GM21529 (cell line): Measurements from ENCODE around the gene MET.
"Not testable (repeated sequence)": the region's sequence is repeated elsewhere in the genome, so short reads cannot be mapped to it uniquely, and the experiment has no call there.

ENCODE experiments used
- ATAC-seq: cut with Tn5 transposase; IDR thresholded peaks from one replicate; pipeline ENCODE4 v1.9.1; 2021; ENCODE audit not compliant: unreplicated experiment

Gene MET

DNA sequence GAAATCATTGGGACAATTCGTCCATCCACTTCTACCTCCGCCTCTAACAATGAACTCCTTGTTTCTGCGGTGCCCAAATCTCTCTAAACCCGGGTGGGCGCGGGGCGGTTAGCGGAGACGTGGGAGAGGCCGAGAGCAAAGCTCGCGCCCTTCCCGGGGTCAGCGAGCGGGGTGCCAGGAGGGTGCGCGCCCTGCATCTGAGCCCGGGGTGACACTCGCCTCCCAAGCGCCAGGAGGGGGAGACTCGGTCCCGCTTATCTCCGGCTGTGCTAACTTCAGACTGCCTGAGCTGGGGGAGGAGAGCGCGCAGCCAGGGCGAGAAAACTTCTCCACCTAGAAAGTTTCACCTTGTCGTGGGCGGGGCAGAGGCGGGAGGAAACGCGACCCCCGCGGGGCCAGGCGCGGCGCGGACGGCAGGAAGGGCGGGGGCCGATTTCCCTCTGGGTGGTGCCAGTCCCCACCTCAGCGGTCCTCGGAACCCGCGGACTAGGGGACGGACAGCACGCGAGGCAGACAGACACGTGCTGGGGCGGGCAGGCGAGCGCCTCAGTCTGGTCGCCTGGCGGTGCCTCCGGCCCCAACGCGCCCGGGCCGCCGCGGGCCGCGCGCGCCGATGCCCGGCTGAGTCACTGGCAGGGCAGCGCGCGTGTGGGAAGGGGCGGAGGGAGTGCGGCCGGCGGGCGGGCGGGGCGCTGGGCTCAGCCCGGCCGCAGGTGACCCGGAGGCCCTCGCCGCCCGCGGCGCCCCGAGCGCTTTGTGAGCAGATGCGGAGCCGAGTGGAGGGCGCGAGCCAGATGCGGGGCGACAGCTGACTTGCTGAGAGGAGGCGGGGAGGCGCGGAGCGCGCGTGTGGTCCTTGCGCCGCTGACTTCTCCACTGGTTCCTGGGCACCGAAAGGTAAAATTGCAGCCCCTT, at the start of gene MET:
Gene MET (plus strand): TSS at position 516 of the 915 bp plus-strand sequence. CDS start 26,889 bp downstream, outside the sequence.
- ATAC-seq: peak; percentile 95

DNA sequence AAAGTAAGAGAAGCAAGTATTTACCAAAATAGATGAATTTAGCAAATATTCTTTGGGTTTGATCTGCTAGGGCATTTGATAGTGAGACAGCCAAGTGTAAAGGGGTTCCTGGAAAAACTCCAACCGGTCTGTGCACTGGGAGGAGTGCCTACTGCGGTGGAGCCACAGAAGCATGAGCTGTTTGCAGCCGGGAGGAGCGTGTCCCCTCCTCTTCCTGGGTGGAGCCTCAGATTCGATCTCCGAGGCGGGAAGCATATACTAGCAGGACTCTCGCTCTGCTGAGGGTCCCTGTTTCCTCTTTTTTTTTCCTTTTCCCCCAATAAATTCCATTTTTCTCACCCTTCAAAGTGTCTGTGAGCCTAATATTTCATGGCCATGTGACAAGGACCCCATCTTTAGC, 45.1 kb upstream of the MET start:
- ATAC-seq: no peak

DNA sequence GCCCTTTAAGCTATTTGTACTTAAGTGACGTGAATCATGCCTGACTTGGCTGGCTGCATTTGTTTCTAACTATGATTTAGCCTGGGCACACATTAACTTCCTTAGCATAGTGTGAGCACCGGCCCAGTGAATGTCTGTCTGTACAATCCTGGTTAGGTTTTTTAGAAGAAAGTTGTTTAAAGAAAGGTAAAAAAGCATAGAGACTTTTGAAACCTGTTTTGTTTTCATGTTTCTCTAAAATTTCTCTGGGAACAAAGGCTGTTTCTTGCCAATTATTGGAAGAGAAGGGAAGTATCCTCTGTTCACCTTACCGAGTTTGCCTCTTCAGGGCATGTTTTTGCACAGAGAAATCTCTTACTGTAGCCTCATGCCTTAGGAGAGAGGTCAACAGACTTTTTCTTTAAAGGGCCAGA, 42.9 kb upstream of the MET start:
- no peak for ATAC-seq

DNA sequence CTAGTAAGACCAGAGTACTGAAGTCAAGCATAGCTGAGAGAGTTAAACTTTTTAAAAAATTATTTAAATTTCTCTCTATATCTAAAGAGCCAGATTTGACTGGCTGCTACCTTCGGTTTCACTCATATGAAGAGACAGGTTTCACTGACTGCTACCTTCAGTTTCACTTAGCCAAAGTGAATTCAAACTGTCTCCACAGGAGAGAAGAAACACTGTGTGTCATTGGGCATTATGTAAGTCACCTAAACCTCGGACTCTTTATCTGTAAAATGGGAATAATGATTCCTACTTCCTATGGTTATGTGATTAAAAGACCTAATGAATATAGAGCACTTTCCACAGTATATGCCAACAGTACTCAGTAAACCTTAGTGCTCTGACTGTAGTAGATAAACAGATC, 41.6 kb upstream of the MET start:
- peak; percentile 90 for ATAC-seq

DNA sequence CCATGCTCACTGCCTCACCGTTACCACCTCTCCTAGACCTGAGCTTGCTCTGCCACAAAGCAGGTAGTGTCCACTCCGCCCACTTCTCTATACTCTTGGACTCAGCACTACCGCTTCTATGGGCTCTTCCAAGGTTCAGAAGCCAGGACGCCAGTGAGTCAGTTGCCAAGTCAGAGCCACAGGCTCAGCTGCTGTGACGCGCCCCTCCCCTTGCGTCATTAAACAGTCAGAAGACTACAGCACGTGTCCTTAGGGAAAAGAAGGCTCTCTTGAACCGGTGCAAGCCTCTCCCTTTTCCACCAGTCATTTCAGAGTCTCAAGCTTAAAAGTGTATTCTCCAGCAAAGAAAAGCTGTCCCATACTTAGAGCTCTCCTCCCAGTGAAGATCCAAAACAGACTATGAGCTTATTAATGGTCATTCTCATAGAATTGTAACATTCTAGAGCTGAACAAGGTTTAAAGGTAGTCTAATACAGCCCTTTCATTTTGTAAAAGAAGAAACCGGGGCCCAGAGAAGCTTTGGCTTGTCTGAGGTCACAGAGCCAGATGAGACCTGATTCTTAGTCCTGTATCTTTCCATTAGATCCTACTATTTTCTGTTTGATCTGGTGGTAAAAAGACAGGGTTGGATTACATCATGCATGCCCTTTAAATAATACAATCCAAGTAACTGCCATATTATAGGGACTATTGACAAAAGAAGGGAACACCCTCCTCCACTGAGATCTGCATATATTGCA, 40.9 kb upstream of the MET start:
- peak; percentile 70 for ATAC-seq

DNA sequence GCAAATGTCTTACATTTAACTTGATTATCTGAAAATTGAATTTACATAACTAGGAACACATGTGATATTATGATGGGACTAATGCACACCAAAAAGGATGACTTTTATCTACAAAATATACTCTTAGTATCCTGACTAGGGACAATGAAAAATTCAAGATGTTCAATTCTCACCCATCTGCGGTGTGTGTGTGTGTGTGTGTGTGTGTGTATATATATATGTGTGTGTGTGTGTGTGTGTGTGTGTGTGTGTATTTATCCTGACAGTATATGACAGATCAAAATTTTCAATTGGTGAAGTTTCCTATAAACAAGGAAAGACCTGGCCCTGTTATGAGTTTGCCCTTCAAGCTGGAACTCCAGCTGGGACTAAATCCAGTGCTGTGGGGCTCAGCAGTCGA, 40.3 kb upstream of the MET start:
- no peak for ATAC-seq

DNA sequence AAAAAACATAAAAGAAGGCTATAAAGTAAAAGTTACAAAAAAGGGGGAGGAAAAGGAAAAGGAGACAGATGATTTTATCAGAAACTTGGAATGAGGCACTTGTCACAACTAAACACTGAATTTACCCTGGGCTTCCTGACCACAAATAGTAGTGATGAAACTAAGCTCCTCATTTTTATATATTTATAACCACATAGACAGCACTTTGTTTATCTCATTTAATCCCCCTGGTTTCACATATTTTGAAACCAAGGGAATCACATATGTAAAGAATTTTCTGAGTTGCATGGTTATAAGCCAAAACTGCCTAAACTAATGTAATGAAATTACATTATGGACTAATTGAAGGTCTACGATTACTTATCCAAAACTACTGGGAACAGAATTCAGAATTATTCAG, 39.6 kb upstream of the MET start:
- no peak for ATAC-seq

DNA sequence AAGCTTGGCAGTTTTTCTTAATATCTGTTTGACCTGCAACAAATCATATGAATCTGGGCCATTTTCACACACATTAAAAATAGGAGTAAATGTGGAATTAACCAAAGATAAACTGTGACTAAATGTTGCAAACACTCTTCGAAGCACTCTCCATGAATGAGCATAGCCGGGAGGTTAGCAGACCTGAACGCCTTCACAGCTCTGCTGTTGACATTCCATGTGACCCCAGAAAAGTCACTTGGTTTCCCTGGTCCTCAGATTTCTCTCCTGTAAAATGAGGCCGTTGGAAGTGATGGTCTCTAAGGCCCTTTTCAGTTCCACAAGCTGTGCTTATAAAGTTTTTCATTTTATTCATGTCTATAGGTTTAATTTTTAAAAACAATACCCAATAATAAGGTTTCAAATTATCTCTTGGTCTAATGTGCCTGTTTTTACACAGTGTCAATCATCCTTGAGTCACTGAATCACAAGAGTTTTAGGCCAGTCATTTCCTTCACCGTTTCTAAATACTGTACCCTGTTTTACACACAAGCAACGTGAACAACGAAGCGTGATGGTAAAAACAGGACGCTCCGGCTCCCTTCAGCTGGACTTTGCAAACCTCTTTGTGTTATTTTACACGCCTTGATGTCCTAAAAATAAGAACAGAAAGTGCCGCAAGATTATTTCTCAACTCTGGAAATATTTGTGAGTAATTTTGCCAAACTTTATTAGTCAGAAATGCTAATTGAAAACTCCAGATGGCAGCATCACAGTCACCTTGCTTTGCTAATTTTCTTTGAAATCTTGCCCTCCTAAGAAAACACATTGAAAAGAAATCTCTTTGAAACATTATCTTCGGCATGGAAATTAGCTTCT, 38.6 kb upstream of the MET start:
- peak; percentile 34 for ATAC-seq

DNA sequence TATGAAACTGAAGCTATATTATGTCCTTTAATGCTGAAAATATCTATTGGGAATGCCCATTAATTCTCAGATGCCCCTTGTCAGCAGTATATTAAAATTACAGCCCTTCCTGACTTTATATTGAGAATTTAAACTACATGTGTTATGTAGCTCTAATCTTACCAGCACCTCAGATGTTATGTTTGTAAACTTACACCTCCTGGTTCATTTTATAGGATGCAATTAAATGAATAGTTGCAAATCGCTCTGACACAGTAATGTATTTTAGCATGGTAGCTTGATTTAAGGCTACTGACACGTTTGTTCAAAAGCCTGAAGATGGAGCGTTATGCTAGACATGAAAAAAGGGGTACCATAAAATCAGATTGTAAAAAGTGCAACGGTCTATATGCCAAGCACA, 35.0 kb upstream of the MET start:
- ATAC-seq: no peak

DNA sequence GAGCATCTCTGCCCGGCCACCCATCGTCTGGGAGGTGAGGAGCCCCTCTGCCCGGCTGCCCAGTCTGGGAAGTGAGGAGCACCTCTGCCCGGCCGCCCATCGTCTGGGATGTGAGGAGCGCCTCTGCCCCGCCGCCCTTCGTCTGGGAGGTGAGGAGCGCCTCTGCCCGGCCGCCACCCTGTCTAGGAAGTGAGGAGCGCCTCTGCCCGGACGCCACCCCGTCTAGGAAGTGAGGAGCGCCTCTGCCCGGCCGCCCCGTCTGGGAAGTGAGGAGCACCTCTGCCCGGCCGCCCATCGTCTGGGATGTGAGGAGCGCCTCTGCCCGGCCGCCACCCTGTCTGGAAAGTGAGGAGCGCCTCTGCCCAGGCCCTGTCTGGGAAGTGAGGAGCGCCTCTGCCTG, 33.4 kb upstream of the MET start:
- ATAC-seq: not testable (repeated sequence)

DNA sequence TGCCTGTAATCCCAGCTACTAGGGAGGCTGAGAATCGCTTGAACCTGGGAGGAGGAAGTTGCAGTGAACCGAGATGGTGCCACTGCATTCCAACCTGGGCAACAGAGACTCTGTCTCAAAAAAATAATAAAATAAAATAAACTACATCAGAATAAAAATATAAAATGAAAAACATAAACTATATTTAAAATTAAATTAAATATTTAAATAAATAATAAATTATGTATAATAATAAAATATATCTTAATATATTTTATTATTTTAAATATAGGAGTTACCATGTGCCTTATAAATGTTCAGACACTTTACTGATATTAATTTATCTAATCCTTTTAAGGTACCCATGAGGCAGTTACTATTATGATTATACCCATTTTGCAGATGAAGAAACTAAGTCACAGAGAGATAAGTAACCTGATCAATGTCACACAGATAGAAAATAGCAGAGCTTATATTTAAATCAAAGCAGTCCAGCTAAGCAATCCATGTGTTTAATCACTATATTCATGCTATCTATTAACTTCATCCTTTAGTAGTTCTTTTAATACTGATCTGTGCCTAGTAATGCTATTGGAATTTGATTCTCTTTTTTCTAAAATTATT, 30.3 kb upstream of the MET start:
- no peak for ATAC-seq

DNA sequence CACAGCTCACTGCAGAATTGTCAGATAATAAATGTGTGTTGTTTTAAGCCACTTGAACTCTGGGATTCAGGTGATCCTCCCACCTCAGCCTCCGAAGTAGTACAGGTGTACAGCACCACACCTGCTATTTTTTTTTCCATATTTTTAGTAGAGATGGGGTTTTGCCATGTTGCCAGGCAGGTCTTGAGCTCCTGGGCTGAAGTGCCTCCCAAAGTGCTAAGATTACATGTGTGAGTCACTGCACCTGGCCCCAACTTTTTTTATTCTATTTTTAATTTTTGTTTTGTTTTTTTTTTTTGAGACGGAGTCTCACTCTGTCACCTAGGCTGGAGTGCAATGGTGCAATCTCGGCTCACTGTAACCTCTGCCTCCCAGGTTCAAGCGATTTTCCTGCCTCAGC, 28.8 kb upstream of the MET start:
- not testable (repeated sequence) for ATAC-seq

DNA sequence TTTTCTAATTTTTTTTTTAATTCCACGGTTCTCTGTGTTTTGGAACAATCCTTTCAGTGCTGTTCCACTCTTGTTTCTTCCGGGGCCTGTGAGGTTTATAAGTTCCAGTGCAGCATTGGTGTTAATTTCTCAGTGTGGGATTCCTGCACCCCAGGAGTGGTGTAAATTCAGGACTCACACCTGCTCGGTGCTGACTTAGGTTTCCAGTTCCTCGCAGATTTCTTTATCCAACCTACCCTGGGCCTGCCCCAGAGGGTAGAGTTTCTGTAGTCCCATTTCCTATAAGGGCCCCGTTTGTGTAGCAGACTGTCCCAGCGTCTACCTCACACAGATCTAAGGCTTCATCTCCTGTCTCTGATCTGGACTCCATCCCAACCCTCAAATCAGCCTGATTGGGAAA, 27.4 kb upstream of the MET start:
- no peak for ATAC-seq

DNA sequence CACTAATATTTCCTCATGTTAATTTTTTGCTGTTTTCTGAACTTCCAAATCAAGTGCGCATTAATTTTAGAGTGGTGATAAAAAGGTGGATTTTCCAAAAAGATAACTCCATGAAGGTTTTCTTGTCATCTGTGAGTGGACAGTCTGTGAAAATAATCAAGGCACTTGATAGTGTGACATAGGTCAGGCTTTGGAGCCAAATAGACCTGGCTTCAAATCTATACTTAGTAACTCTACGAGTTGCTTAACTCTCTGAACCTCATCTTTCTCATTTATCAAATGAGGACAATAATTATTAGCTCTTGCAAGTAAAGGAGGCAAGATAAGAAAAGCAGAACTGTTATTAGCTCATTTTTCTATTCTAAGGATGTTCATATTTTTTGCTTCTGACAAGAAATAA, 24.7 kb upstream of the MET start:
- no peak for ATAC-seq

DNA sequence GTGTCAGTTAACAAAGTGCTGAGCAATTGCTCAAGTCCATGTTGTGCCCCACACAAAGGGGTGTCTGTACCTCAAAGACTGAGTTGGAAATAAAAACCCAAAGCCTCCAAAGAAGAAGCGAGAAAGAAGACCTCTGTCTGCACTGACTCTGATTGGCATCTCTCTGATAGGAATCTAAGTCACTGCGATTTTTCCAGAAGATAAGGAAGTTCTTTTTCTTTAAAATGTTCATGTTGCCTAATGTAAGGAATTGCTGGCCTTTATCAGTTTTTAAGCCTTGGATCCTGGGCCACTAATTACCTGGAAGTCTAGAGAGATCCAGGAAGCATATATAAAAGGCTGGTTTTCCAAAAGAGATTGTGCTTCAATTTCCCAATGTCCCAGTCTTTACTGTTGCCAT, 24.1 kb upstream of the MET start:
- ATAC-seq: no peak

DNA sequence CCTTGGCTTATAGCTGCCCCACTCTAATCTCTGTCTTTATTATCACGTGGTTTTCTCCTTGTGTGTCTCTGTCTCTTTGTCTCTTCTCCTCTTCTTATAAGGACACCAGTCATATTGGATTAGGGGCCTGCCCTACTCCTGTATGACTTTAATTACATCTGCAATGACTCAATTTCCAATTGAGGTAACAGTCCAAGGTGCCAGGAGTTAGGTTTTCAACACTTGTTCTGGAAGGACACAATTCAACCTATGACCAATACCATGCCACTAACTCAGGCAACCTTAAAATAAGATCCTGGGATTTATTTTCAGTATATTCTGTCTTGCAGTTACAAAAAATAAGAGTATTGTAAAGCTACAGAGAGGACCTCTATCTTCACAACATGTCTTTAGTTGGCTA, 21.6 kb upstream of the MET start:
- no peak for ATAC-seq

DNA sequence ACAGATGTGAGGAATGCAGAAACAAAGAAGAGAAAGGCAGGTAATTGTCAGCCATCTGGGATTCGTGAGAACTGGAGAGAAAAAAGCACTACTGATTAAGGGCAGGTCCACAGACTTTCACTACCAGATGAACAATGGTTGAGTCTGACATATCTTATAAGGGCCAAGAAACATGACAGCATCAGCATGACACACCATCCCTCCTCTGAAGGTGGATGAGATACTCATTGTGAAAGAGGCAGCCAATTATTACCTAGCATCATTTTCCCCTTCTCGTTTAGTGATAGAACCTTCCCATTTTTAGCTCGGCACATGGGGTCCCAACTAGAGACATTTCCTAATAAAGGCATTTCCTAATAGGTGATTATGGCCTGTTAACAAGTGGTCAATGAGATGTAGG, 19.2 kb upstream of the MET start:
- ATAC-seq: peak; percentile 61

DNA sequence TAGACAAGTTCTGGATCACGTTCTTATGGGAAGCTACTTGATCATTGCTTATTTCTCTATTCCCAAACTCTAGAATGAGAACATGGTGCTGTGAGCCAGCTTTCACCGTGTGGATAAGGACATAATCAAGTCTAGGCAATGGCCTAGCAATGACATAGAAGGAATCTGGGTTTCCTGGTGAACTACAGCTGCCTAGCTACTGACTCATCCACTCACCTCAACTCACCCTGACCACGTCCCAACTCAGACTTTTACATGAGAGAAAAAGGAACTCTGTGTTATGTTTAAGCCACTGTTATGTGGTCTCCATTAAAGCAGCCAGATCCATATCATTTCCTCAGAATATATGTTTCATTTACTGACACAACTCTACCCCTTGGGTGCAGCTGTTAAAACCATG, 18.8 kb upstream of the MET start:
- ATAC-seq: no peak

DNA sequence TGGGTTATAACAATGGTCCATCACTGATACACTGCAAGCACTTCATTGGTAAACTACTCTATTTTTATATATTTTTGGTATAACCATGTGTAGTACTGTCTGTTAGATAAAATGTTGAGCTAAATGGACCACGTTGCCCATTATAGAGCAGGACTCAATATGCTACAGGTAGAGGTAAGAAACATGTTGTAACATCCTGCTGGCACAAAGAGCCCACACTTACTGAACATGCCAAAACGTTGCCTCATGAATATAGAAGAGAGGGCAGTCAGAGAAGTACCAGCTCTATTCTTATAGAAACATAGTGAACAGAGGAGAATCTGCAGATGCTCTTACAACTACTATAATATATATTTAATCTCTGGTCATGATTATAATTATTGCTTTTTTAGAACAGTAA, 18.4 kb upstream of the MET start:
- ATAC-seq: no peak

DNA sequence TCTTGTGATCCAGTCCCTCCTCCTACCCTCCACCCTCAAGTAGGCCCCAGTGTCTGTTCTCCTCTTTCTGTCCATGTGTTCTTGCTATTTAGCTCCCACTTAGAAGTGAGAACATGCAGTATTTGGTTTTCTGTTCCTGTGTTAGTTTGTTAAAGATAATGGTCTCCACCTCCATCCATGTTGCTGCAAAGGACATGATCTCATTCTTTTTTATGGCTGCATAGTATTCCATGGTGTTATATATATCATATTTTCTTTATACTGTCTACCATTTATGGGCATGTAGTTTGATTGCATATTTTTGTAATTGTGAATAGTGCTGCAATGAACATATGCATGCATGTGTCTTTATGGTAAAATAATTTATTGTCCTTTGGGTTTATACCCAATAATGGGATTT, 12.7 kb upstream of the MET start:
- not testable (repeated sequence) for ATAC-seq

DNA sequence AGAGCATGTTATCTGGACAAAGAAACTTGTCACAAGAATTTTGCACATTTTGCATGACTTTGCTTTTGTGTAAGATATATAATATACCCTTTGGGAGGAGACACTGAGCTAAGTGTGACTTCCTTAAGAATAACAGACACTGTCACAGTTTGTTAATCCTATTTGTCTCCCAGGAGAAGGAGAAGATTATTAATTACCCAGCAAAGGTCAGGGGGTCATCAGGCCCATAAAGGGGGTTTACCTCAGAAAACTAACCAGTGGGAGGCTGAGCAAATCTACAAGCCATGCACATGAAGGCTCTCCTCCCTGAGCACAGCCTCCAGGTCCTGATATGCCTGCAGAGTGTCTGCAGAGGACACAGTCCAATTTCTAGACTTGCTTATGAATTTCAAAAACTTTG, 10.1 kb upstream of the MET start:
- ATAC-seq: no peak
